ENCODE measurements around the gene ADAMTS15.
"Not testable (repeated sequence)": the region's sequence is repeated elsewhere in the genome, so short reads cannot be mapped to it uniquely, and the experiment has no call there.

ADAMTS15 gene

GRCh38 chr11:130438401-130439159, 9.9 kb upstream of the ADAMTS15 start:
- not testable (repeated sequence) for FAIRE-seq

GRCh38 chr11:130439160-130439519, 9.3 kb upstream of the ADAMTS15 start:
- FAIRE-seq, result no peak

GRCh38 chr11:130439876-130440275, 8.6 kb upstream of the ADAMTS15 start:
- no peak for FAIRE-seq

GRCh38 chr11:130441719-130442118, 6.7 kb upstream of the ADAMTS15 start:
- no peak for FAIRE-seq

GRCh38 chr11:130442737-130443136, 5.7 kb upstream of the ADAMTS15 start:
- FAIRE-seq, result no peak

- FAIRE-seq, result no peak
Measured at GRCh38 chr11:130445788-130446187, 2.7 kb upstream of the ADAMTS15 start.

- no peak for FAIRE-seq
Measured at GRCh38 chr11:130448039-130448415, 418 bp upstream of the ADAMTS15 start.

GRCh38 chr11:130449310-130449990, 1.0 kb downstream of the ADAMTS15 start:
- FAIRE-seq, result no peak

- no peak for FAIRE-seq
Measured at GRCh38 chr11:130449996-130450769, 1.7 kb downstream of the ADAMTS15 start.

GRCh38 chr11:130451231-130452019, 3.0 kb downstream of the ADAMTS15 start:
- no peak for FAIRE-seq

GRCh38 chr11:130452176-130452575, 3.7 kb downstream of the ADAMTS15 start:
- no peak for FAIRE-seq

GRCh38 chr11:130452940-130453339, 4.5 kb downstream of the ADAMTS15 start:
- FAIRE-seq, result no peak

GRCh38 chr11:130454491-130455252, 6.2 kb downstream of the ADAMTS15 start:
- FAIRE-seq, result no peak

- no peak for FAIRE-seq
Measured at GRCh38 chr11:130455483-130456127, 7.2 kb downstream of the ADAMTS15 start.

GRCh38 chr11:130456286-130456685, 7.8 kb downstream of the ADAMTS15 start:
- no peak for FAIRE-seq

GRCh38 chr11:130457623-130458409, 9.4 kb downstream of the ADAMTS15 start:
- no peak for FAIRE-seq

- no peak for FAIRE-seq
Measured at GRCh38 chr11:130458410-130458729, 9.9 kb downstream of the ADAMTS15 start.

- no peak for FAIRE-seq
Measured at GRCh38 chr11:130459521-130459920, 11.1 kb downstream of the ADAMTS15 start.

GRCh38 chr11:130462101-130462885, 13.8 kb downstream of the ADAMTS15 start:
- no peak for FAIRE-seq

GRCh38 chr11:130462931-130463330, 14.5 kb downstream of the ADAMTS15 start:
- no peak for FAIRE-seq
